TTC549 (cell line): ENCODE results near the gene TNFRSF25.
"Not testable (repeated sequence)": the region's sequence is repeated elsewhere in the genome, so short reads cannot be mapped to it uniquely, and the experiment has no call there.

Experiments used
- FAIRE-seq: peaks from 2 replicates; lab custom pipeline; 2012; peaks lifted over from hg19 to GRCh38; lab: Jason Lieb, UNC

TNFRSF25 gene

GRCh38 chr1:6501279-6501813 lies 35.4 kb upstream of the TNFRSF25 start:
- FAIRE-seq: no peak

- no peak for FAIRE-seq
Observed at GRCh38 chr1:6500544-6501278, 34.7 kb upstream of the TNFRSF25 start.

DNA sequence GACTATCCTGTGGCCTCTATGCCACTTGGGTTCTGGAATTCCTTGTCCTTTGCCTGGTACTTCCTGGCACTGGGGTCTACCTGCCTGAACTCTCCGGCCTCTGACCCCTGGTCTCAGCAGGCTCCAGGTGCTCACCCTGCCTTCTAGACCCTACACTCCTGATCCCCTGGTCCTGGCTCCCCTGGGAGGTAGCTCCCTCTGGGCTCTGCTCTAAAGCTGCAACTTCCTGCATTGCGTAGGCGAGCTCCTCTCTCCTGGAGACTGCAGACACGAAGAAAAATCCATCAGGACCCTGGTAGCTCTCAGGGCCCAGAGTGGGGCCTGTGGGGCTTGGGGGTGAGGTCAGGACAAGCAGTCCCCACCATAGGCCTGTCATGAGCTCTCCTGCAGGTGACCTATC lies 33.3 kb upstream of the TNFRSF25 start:
- FAIRE-seq: no peak

DNA sequence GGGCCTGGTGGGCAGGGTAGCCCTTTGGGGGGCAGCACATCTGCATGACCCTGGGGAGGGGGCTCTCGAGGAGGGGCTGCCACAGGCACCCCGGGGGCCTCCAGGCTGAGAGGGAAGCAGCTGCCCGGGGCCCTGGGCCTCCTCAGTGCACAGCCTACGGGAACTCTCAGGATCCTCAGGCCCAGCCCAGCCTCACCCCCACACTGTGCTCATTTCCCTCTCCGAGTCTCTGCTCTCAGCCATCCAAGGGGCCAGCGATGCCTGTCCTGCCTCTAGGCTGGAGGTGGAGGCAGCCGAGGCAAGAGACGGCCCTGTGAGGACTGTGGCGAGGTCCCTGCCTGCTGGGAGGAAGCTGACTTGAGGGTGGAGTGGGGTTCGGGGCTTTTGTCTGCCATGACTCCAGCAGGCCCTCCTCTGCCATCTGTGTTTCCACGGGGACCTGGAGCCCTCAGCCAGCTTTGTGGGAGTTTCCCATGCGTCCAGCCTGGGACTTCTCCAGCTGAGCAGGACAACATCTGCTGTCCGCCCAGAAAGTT lies 32.7 kb upstream of the TNFRSF25 start:
- FAIRE-seq: no peak

- no peak for FAIRE-seq
Observed at GRCh38 chr1:6497867-6498575, 32.0 kb upstream of the TNFRSF25 start.

- no peak for FAIRE-seq
Observed at GRCh38 chr1:6497215-6497866, 31.4 kb upstream of the TNFRSF25 start.

GRCh38 chr1:6496890-6497214 lies 30.9 kb upstream of the TNFRSF25 start:
- no peak for FAIRE-seq

DNA sequence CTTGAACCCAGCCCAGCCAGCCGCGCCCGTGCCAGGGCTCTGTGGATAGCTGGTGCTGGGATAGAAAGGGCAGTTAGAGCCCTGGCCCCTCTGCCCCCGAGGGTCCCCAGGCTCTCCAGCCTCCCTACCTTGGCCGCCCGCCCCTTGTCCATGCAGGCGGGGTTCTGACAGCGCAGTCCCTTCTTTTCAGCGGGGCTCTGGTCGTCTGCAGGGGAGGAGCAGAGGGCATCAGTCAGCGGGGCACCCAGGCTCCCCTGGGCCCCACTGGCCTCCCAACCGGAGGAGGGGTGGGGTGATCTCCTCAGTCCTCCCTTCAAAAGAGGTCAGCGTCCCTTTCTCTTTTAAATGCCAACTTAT lies 30.4 kb upstream of the TNFRSF25 start:
- no peak for FAIRE-seq

DNA sequence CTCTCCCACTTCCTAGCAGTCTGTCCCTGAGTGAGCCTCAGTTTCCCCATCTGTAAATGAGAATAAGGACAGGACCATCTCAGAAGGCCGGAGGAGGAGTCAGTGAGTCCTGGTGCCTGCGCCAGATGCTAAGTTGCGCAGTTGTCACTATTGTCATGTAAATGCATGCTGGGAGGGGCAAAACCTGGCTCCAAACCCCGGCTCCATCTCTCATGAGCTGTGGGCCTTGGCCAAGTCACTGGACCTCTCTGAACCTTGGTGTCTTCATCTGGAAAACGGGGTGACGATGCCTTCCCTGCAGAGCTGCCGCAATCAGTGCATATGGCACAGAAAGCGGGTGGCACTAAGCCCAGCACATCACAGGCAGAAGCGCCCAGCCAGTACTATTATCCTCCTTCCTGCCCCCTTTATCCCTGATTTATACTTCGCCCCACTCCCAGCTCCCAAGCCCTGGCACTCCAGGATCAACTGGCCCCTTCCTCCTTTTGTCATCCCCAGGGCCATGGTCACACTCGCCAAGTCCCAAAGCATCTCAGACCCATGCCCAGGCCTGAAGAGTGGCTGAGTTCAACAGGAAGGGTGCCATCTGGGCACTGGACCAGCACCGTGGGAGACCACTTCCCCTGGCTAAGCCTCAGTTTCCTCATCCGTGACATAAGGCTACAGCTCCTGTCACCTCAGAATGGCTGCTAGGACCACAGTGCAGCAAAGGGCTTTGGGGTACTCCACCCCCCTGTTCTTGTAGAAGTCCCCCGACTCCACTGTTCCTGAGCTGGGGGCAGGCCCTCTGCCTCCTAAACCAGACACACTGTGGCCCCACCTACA lies 29.8 kb upstream of the TNFRSF25 start:
- no peak for FAIRE-seq

DNA sequence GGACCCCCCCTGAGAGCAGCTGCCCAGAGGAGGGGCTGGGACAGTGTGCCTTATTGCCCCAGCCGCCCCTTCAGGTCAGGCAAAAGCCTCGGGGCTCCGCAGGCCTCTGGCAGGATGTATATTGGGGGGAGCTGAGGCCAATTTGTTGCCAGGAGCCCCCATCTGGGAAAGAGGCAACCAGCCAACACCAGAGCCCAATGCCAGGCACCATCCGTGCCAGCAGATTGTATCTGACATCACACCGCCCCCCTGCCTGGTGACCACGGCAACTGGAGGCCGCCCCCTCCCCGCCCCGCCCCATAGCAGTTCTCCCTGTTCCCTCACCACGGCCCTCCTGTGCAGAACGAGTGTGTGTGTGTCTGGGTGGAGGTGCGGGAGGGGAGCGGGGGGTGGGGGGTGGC lies 29.1 kb upstream of the TNFRSF25 start:
- no peak for FAIRE-seq

DNA sequence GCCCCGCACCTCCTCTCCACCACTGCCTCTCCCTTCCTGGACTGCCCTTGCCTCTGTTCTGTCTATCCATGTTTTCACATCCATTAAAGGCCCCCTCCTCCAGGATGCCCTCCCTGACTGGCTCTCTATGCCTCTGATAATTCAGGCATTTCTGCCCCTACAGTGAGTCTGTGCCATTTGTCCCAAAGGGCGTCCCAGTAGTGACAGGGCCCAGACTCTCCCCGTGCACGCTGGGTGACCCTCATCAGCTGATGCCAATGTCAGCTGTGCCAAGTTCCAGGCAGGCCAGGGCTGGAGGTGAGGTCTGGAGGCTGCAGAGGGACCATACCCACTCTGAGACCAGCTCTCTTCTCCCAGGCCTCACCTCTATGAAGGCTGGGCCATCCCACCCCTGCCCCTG lies 28.7 kb upstream of the TNFRSF25 start:
- no peak for FAIRE-seq

DNA sequence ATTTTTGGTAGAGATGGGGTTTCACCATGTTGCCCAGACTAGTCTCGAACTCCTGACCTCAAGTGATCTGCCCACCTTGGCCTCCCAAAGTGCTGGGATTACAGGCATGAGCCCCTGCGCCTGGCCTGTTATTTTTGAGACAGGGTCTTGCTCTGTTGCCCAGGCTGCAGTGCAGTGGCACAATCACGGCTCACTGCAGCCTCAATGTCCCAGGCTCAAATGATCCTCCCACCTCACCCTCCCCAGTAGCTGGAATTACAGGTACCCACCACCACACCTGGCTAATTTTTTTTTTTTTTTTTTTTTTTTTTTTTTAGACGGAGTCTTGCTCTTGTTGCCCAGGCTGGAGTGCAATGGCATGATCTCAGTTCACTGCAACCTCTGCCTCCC lies 27.9 kb upstream of the TNFRSF25 start:
- FAIRE-seq: not testable (repeated sequence)

GRCh38 chr1:6491966-6492365 lies 26.0 kb upstream of the TNFRSF25 start:
- no peak for FAIRE-seq

- FAIRE-seq: no peak
Observed at GRCh38 chr1:6491480-6491962, 25.5 kb upstream of the TNFRSF25 start, which contains the start of gene PLEKHG5. TSS of gene PLEKHG5 (minus strand) at chr1:6491667. CDS start at chr1:6477571, 14,096 bp downstream.

GRCh38 chr1:6491081-6491449 lies 25.1 kb upstream of the TNFRSF25 start:
- FAIRE-seq: no peak

DNA sequence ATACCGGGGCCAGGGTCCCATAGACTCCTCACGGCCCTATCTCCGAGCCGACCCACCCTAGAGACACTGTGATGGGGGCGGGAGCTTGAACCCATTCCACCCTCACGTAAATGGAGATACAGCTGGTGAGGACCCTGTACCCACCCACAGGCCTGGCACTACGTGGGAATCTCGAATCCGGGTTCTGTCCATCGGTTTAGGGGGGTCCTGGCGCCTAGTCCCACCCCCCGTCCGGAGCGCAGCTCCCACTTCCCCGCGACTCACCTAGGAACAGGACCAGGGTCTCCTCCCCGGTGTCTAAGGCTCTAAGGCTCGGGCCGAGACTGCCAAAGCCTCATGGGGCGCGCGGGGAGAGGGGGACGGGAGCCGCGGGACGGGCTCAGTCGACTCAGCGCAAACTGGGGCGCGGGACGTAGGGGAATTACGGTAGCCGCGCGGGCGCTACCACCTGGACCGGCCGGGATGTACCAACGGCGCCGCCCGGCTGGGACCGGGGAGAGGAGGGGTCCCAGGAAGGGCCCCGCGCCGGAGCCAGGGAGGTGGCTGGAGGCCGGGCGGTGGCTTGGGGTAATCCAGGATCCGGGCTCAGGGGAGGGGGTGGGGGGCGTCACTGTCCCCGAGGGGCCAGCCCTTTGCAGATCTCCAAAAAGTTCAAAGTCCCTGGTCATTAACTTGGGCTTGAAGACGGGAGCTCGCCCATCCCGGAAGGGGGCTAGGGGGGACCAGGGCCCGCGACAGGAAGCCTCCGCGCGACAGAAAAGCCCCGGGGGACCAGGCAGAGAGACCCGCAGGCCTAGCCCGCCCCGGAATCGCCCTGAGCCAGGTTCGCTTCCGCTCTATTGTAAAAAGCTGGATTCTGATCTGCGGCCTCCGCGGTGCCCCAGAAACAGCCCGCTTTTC lies 24.5 kb upstream of the TNFRSF25 start:
- FAIRE-seq: no peak

DNA sequence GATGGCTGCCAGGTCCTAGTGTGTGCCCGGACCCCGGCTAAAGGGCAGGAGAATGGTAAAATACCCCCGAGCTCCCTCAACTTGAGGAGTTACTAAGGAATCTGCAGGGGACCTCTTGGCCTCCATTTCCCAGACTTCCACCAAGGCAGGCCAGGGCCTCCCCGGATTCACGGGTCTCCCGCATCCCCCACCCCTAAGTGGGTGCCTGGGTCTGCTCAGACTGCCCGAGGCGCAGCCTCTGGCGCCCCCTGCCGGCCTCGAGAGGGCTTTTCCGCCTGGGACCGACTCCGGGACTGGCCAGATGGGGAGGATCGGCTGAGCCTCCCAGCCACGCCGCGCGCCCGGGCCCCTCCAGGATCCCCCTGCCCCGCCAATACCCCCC lies 23.8 kb upstream of the TNFRSF25 start:
- FAIRE-seq: no peak

- no peak for FAIRE-seq
Observed at GRCh38 chr1:6489383-6489765, 23.4 kb upstream of the TNFRSF25 start.

DNA sequence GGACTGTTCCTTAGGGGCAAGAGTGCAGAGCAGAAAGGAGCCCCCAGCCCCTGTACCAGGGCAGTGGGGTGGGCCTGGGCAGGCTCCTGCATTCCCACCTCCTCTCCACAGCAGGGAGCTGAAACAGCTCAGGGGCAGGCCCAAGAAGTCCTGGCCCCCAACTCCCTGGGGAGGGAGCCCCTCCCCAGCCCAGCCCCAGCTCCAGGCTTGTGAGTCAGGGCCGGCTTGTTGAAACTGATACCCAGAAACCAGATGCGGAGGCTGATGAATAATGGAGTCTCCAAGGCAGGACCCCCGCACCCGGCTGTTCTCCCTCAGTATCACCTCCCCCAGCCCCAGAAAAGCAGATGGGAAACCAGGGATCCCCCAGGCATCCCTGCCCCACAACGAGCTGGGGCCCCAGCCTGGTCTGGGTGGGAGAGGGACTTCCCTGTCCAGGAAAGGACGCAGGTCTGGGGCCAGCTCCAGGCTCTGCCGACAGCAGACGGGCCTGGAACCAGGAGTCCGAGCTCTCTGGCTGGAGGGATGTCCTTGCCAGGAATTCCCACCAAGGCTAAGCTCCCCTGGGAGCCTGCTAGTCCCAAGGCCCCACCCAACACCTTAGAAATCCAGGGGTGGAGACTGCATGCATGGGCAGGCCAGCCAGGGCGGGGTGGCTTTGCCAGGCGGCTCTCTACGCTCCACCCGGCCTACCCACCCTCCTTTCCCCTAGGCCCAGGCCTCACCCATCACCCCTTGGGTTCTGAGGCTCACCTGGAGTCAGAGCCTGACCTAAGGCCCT lies 22.8 kb upstream of the TNFRSF25 start:
- no peak for FAIRE-seq

DNA sequence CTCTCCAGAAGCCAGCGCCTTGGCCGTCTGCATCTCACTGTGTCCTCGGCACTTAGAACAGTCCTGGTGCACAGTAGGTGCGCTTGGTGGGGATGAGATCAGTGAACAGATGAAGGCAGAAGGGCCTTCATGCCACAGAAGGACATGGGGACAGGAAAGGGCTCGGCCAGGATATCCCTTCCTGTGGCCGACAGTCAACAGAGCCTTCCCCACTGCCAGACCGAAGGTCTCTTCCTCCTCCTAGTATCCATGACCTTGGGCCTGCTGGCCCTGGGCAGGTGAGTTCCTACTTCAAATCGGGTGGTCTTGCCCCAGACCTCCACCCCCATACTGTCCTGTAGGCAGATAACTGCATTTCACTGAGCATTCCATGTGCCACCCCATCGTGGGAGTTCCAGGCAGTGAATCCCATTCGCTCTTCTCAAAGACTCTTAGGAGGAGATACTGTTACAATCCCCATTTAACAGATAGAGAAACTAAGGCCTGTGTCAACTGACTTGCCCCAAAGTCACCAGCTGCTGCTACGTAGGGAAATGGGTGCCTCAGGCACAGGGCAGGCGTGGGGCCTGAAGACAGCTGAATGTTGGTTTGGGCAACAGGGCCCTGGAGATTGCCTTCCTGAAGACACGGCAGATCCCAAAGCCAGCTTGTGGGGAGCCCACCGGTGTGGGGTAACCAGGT lies 22.0 kb upstream of the TNFRSF25 start:
- FAIRE-seq: no peak
